Hepatocyte (in vitro differentiated cells): ENCODE results near the gene HRCT1. TPM values are rescaled to one million over a fixed set of nuclear protein-coding genes. Genes with fewer than 3 reads are reported as not detected.
"Not testable (repeated sequence)": the region's sequence is repeated elsewhere in the genome, so short reads cannot be mapped to it uniquely, and the experiment has no call there.

Source experiments
- DNase-seq: peaks from one replicate; pipeline ENCODE4 v3.0.0-alpha.2; 2016; ENCODE audit warnings: low spot score
- H2AFZ ChIP-seq: fragments of 200-600 bp; sonication (generic); 2 replicates; pipeline ENCODE4 v1.6.0; 2016; ENCODE audit warnings: antibody characterized with exemption, mild to moderate bottlenecking
- H3K27ac ChIP-seq: fragments of 200-600 bp; sonication (generic); 2 replicates; pipeline ENCODE4 v1.5.1; 2016; ENCODE audit warnings: mild to moderate bottlenecking
- H3K27me3 ChIP-seq: fragments of 200-600 bp; sonication (generic); 2 replicates; pipeline ENCODE4 v1.6.1; 2016
- H3K36me3 ChIP-seq: fragments of 200-600 bp; sonication (generic); replicated peaks from 2 replicates; pipeline ENCODE4 v1.5.1; 2016; ENCODE audit warnings: low read depth; ENCODE audit not compliant: insufficient read depth
- H3K4me1 ChIP-seq: fragments of 200-600 bp; sonication (generic); 2 replicates; pipeline ENCODE4 v1.5.1; 2016; ENCODE audit warnings: mild to moderate bottlenecking, moderate library complexity; ENCODE audit not compliant: insufficient read depth
- H3K4me2 ChIP-seq: fragments of 200-600 bp; sonication (generic); 2 replicates; pipeline ENCODE4 v1.6.0; 2016
- H3K4me3 ChIP-seq: fragments of 200-600 bp; sonication (generic); 2 replicates; pipeline ENCODE4 v1.5.1; 2016; ENCODE audit warnings: mild to moderate bottlenecking
- H3K79me2 ChIP-seq: fragments of 200-600 bp; sonication (generic); 2 replicates; pipeline ENCODE4 v1.6.0; 2017; ENCODE audit warnings: mild to moderate bottlenecking
- H3K9me2 ChIP-seq: fragments of 200-600 bp; sonication (generic); replicated peaks from 2 replicates; pipeline ENCODE4 v1.6.0; 2017; ENCODE audit warnings: mild to moderate bottlenecking; ENCODE audit not compliant: insufficient read depth
- H3K9me3 ChIP-seq: fragments of 200-600 bp; sonication (generic); 2 replicates; pipeline ENCODE4 v1.5.1; 2016; ENCODE audit warnings: low read depth, mild to moderate bottlenecking
- H4K20me1 ChIP-seq: fragments of 200-600 bp; sonication (generic); 2 replicates; pipeline ENCODE4 v1.6.0; 2016; ENCODE audit warnings: mild to moderate bottlenecking; ENCODE audit not compliant: insufficient read depth, poor library complexity, severe bottlenecking
- EZH2 ChIP-seq: fragments of 200-600 bp; sonication (generic); IDR thresholded peaks from 2 replicates; pipeline ENCODE4 v1.6.1; 2016; ENCODE audit warnings: antibody characterized with exemption, mild to moderate bottlenecking, borderline replicate concordance
- EZH2phosphoT487 ChIP-seq: fragments of 200-600 bp; sonication (generic); IDR thresholded peaks from one replicate; pipeline ENCODE4 v1.6.1; 2018; ENCODE audit warnings: antibody characterized with exemption, mild to moderate bottlenecking, low read depth, moderate library complexity; ENCODE audit not compliant: unreplicated experiment, severe bottlenecking
- WGBS: methylation state at CpG from one replicate; pipeline ENCODE4 v1.1.6; 2016; ENCODE audit warnings: low lambda C conversion rate; ENCODE audit errors: missing lambda C conversion rate; 5-methylcytosine and 5-hydroxymethylcytosine counted together
- polyA plus RNA-seq: library from polyadenylated mRNA; unstranded; fragments of >200 nt; fragmentation: Nextera tagmentation; extraction: Ambion mirVana; gene quantifications from 2 replicates; pipeline ENCODE4 v1.2.1, GENCODE V29; 2016
- total RNA-seq: library from RNA; depleted of rRNA; stranded (reverse); fragments of >200 nt; gene quantifications from 2 replicates; pipeline ENCODE4 v1.2.3, GENCODE V29; 2014
- TF ChIP-seq, protein P1 (sequence below): fragments of 200-600 bp; sonication (generic); IDR thresholded peaks from 2 replicates; pipeline ENCODE4 v1.5.1; 2016; ENCODE audit warnings: antibody characterized with exemption, mild to moderate bottlenecking; ENCODE audit not compliant: poor library complexity

HRCT1 gene
- total and polyA plus RNA-seq, 2 experiments from 2014 or later = 0.90 to 1.8 TPM

DNA sequence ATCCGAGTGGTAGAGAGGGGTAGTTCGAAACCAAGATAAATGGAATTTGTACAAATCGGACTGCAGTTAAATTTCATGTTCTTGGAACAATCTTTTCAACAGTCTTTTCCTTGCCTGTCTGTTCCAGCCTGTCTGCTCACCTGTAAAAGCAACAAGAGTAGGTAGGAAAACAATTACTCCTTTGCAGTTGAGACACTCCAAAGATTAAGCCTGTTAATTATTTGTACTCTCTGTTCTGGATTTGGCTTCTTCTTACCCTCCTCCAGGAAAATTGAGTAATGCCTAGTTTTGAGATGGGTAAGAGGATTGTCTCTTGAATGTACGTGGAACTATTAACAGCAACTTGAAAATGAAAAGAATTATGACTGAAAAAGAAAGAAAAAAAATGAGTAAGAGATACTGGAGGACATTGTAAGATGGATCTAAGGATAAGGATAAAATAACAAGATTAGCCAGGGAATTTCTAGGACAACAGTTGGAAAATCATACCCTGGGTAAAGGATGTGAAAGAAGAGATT is 27.6 kb downstream of the HRCT1 start:
- peaks cover 9% of the 10 kb centered on the region for H3K4me1 ChIP-seq
- H2AFZ ChIP-seq = peak overlapping the region; percentile 18
- no peak overlapping the region for H3K4me2 ChIP-seq
- H4K20me1 ChIP-seq = no peaks in the 10 kb centered on the region
- no peak for DNase-seq
- no peak overlapping the region for H3K4me3 ChIP-seq
- H3K9me2 ChIP-seq = no peaks in the 10 kb centered on the region
- no peaks in the 10 kb centered on the region for H3K27me3 ChIP-seq
- whole genome bisulfite sequencing = 65% methylated on average over 4 of the region's 4 CpGs
- H3K36me3 ChIP-seq = no peaks in the 10 kb centered on the region
- no peaks in the 10 kb centered on the region for H3K9me3 ChIP-seq
- no peak overlapping the region for H3K27ac ChIP-seq
- TF ChIP-seq, protein P1, sequence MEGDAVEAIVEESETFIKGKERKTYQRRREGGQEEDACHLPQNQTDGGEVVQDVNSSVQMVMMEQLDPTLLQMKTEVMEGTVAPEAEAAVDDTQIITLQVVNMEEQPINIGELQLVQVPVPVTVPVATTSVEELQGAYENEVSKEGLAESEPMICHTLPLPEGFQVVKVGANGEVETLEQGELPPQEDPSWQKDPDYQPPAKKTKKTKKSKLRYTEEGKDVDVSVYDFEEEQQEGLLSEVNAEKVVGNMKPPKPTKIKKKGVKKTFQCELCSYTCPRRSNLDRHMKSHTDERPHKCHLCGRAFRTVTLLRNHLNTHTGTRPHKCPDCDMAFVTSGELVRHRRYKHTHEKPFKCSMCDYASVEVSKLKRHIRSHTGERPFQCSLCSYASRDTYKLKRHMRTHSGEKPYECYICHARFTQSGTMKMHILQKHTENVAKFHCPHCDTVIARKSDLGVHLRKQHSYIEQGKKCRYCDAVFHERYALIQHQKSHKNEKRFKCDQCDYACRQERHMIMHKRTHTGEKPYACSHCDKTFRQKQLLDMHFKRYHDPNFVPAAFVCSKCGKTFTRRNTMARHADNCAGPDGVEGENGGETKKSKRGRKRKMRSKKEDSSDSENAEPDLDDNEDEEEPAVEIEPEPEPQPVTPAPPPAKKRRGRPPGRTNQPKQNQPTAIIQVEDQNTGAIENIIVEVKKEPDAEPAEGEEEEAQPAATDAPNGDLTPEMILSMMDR = no peak
- TF ChIP-seq EZH2phosphoT487 (no peak), EZH2 (no peak)
- H3K79me2 ChIP-seq = no peaks in the 10 kb centered on the region

DNA sequence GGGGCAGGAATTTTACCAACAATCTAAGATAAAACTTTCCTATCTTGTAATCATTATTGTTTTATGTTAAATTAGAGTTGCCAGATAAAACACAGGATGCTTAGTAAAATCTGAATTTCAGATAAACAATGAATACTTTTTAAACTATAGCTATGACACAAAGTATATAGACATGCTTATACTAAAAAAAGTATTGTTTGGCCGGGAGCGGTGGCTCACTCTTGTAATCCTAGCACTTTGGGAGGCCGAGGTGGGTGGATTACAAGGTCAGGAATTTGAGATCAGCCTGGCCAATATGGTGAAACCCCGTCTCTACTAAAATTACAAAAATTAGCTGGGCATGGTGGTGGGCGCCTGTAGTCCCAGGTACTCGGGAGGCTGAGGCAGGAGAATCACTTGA is 28.1 kb downstream of the HRCT1 start:
- not testable (repeated sequence) for H2AFZ ChIP-seq

DNA sequence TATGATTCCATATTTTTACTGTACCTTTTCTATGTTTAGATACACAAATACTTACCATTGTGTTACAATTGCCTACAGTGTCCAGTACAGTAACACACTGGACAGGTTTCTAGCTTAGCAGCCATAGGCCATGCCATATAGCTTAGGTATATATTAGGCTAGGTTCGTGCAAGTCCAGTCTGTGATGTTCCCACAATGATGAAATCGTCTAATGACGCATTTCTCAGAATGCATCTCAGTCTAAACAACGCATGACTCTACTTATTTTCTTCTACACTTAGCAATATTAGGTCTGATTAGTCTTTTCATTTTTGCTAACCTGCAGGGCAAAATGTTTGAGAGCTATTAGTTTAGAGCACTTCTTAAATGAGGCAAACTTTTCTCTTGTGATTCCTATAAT is 29.3 kb downstream of the HRCT1 start:
- no peak for DNase-seq
- no peak overlapping the region for H3K27ac ChIP-seq
- TF ChIP-seq EZH2phosphoT487 (no peak), EZH2 (no peak)
- TF ChIP-seq, protein P1 = no peak
- H4K20me1 ChIP-seq = no peaks in the 10 kb centered on the region
- H3K4me3 ChIP-seq = no peak overlapping the region
- no peaks in the 10 kb centered on the region for H3K9me3 ChIP-seq
- no peaks in the 10 kb centered on the region for H3K36me3 ChIP-seq
- no peaks in the 10 kb centered on the region for H3K9me2 ChIP-seq
- H3K4me2 ChIP-seq = no peak overlapping the region
- no peak overlapping the region for H2AFZ ChIP-seq
- no peaks in the 10 kb centered on the region for H3K27me3 ChIP-seq
- no peaks in the 10 kb centered on the region for H3K79me2 ChIP-seq
- WGBS = 90% methylated on average over 4 of the region's 4 CpGs
- H3K4me1 ChIP-seq = peaks cover 9% of the 10 kb centered on the region

More for the DNA sequence above, 28.1 kb downstream of the HRCT1 start:
- not testable (repeated sequence) for DNase-seq, H3K9me2 ChIP-seq, H3K79me2 ChIP-seq, H3K27me3 ChIP-seq, H3K27ac ChIP-seq, H3K36me3 ChIP-seq, H3K4me3 ChIP-seq, H3K9me3 ChIP-seq, H4K20me1 ChIP-seq, H3K4me2 ChIP-seq, H3K4me1 ChIP-seq
- WGBS = 85% methylated on average over 6 of the region's 6 CpGs

DNA sequence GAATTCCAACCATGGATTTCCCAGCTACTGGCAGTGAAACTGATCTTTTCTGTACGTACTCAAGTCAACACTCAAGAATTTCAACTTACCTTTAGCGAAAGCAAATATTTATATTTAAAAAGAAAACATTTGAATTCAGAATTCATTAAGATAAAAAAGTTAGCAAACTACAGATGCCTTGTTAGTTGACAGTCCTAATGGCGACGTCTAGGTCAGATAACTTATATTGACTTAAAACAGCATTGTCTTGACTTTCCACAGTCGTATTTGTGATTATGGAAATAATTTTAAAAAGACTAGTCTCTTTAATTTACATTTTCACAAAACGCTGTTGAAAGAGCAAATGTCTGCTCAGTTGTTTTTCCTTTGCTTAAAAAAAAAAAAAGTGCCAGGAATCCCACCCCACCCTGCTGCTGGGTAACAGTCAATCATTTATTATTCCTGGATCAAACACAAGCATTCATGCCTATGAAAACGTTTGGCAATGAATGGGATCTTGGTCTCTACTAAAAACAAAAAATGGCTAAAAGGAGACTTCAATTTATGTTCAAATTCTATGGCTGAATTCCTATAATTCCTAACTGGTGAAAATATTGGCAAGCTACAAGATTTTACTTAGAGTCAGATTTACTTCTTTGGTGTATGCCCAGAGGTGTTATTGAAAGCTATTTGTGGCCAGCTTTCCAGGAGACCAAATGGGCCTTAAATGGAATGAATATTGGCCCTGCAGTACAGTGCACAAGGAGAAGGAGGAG is 29.9 kb downstream of the HRCT1 start:
- Histone ChIP-seq H3K36me3 (no peaks in the 10 kb centered on the region), H3K27ac (no peak overlapping the region), H3K4me2 (no peak overlapping the region), H3K4me3 (no peak overlapping the region), H3K9me3 (no peaks in the 10 kb centered on the region), H3K79me2 (no peaks in the 10 kb centered on the region), H3K9me2 (no peaks in the 10 kb centered on the region), H4K20me1 (no peaks in the 10 kb centered on the region), H3K27me3 (no peaks in the 10 kb centered on the region), H3K4me1 (peaks cover 9% of the 10 kb centered on the region), H2AFZ (no peak overlapping the region)
- DNase-seq = no peak
- TF ChIP-seq EZH2 (no peak), EZH2phosphoT487 (no peak)
- TF ChIP-seq, protein P1 = no peak
- 36% methylated on average over 7 of the region's 7 CpGs for WGBS
